NCI-H1930 (cell line): ENCODE data around the gene ZNF804B.
"Not testable (repeated sequence)": the region's sequence is repeated elsewhere in the genome, so short reads cannot be mapped to it uniquely, and the experiment has no call there.

Experiments
- DNase-seq, 2 experiments: peaks; one replicate each; lab custom pipeline; 2025; lab: John Stamatoyannopoulos, UW

The ZNF804B gene

DNA sequence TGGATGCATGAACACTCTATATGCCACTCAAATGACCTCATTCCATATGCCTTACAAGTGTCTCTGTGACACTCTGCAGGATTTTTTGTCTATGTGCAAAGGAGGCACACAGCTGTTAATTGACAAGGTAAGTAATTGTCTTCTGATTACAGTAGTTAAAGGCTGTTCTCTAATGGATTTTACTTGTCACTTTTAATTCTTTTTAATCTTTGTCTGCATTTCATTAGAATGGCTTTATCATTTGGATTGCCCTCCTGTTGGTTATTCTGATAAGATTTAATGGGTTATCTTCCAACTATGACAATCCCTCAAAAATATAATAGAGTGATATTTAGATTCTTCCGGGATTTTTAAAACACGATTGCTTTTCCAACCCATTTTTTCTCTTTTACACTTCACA lies 326.1 kb downstream of the ZNF804B start:
- DNase-seq, result no peak

DNA sequence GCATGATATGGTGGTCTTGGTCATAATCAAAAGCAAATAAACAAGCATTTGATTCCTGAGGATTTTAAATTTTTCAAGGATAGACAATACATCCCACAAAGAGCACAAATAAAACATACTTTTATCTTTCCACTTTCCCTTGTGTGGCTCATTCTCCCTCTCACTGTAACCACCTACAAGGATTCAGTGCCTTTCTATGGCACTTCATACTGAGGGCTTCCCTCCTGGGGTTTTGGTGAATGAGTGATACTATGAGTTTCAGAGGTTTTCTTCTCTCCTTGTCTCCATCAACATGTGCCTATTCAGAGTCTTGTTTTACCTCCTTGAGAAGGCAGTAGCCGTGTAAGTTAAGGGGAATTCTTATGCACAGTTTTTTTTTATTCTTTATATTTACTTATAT lies 332.1 kb downstream of the ZNF804B start:
- no peak for DNase-seq

- no peak for DNase-seq
Measured at GRCh38 chr7:89094269-89094668, 334.8 kb downstream of the ZNF804B start.

DNA sequence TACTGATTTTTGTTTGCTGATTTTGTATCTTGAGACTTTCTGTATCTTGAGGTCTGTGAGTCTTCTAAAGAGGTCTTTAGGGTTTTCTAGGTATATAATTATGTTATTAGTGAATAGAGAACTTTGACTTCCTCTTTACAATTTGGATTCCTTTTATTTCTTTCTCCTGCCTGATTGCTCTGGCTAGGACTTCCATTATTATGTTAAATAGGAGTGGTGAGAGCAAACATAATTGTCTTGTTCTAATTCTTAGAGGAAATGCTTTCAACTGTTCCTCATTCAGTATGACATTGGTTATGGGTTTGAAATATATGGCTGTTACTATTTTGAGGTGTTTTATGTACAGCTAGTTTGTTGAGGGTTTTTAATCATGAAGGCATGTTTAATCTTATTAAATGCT lies 344.1 kb downstream of the ZNF804B start:
- DNase-seq, result no peak

DNA sequence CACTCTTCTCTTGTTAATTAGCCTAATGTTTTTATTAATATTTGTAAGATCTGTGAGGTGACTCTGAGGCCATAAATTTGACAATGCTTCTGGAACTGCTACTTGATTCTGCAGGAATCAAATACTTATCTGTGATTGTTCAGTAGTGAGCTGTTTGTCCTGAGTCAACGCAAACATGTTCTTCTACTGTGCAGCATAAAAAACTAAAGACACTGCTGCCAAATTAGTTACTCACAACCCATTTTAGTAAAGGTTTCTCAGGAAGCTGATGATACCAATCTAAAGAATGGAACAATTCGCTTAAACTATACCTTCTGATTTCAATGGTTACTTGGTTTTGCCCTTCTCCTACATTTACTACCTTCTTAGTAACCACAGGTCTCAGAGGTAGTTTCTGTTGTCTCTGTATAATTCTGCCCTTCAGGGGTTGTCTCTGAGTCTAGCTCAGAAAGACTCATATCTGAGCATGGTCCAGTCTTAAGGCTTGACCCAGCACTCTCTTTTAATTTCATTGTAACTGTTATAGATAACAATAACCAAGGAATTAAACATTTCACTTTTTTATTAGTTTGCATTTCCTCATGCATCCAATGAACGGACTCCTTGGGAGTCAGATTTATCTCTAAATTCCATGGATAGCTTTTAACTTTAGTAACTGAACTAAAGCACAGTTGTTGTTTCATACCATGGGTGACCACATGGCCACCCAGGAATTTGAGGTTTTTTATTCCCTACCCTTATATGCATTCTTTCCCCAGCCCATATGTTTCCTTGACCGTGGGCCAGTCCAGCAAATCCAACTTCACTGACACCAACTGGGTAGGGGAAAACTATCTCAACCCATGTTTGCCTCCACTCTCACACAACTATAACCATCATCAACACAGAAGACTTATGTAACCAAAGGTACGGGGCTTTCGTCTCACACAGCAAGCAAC lies 345.5 kb downstream of the ZNF804B start:
- no peak for DNase-seq

DNA sequence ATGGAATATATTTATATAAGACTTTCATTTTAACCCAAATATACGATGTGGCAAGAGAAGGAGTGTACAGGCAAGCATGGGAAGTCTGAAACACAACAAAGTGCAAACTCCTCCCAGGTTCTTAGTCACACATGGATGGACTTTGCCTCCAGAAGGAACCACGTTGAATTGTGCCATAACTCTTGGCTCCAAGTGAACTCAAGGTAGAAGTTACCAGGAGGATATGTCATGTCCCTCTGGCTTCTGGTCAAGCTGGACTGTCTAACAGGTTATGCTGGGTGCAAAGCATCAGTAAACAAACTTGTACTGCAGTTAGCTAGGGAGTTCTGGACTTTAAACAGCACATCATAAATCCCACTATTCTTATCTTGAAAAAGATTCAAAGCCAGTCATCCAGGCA lies 364.4 kb downstream of the ZNF804B start:
- DNase-seq, result no peak

DNA sequence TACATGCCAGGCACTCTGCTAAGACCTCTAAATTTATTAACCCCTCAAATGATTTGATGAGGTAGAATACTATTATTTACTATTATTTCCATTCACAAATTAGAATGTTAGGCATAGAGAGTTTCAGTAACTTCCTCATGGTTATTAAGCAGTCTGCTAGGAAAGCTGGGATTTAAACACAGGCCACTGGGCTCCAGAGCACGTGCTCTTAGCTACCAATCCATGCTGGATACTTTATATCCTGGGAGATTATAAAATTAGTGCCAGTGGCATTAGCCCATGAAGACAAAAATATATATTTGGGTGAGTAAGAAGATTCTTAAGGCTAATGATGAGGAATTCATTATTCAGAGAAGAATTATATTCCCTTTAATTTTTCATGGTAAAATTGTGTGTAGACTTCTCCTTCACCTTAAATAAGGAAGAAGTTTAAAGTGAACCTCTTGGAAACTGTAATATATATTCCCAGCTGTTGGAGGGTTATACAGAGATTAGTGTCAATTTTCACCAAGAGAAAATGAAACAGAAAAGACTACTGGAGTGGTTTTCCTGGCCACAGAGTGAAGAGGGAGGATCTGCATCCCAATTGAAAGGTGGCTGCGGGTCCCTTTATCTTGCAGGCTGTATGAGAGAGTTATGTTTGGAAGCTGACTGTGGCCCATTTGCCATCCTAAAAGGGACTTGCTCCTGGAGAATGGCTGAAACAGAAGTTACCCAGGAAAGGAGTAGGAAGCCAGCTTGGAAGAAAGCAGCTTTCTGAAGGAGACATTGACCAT lies 370.3 kb downstream of the ZNF804B start:
- DNase-seq, result no peak

- no peak for DNase-seq
Measured at GRCh38 chr7:89133357-89133756, 373.9 kb downstream of the ZNF804B start.

DNA sequence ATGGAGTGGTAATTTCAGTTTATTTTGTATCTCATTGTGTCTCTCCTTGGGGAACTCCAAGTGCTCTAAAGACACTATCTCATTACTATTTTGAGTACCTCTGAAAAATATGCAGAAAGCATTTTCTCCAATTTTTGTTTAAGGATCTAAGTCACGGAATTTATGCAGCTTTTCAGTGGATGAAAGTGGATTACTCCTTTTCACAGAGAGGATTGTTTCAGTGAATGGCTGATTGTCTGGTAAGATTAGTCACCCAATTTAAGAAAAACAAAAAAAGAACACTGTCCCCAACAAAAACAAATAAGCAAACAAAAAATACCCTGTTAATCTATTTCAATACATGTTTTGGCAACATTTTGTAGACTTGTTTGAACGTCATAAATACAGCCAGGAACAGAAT lies 374.3 kb downstream of the ZNF804B start:
- no peak for DNase-seq

- DNase-seq, result peak in 1 of 2 experiments; percentile 22
Measured at GRCh38 chr7:89145801-89146200, 386.3 kb downstream of the ZNF804B start.

- no peak for DNase-seq
Measured at GRCh38 chr7:89160107-89160506, 400.6 kb downstream of the ZNF804B start.

GRCh38 chr7:89165421-89165820 lies 405.9 kb downstream of the ZNF804B start:
- no peak for DNase-seq

DNA sequence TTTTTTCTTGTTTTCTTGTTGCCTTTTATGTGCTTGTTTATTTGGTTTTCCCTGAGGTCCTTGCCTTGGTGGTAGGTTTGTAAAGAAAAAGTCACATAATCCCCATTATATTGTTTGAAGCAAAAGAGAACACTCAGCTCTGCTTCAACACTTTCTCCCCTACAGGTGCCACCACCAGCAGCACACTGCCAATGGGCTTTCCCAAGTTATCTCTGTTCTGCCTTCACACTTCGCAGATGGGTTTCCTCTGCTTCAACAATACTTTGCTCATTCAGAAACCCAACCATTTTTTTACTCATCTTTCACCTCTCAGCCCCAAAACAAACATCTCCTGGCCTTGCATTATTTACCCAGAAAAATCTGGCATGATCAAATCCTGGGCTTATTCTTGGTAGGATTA lies 411.1 kb downstream of the ZNF804B start:
- no peak for DNase-seq

DNA sequence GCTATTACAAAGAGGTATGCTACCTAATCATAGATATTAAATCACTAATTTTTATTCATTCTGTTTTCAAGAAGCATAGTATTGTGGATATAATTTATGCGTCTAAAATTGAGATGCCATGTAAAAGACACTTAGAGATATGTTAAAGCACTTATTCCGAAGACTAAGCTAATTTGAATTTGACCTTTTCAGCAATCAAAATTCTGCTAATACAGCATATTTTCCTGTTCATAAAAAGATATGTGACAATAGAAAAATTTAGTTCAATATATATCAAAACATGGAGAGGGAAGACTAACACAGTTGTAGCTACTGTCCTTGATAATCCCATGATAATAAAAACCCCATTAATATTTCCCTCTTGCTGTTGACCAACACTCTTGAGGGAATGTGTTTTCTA lies 422.6 kb downstream of the ZNF804B start:
- no peak for DNase-seq

GRCh38 chr7:89183712-89184111 lies 424.2 kb downstream of the ZNF804B start:
- DNase-seq, result no peak

GRCh38 chr7:89200758-89201157 lies 441.3 kb downstream of the ZNF804B start:
- DNase-seq, result no peak

GRCh38 chr7:89223900-89224395 lies 464.4 kb downstream of the ZNF804B start:
- DNase-seq, result no peak

- not testable (repeated sequence) for DNase-seq
Measured at GRCh38 chr7:89228688-89229171, 469.2 kb downstream of the ZNF804B start.

DNA sequence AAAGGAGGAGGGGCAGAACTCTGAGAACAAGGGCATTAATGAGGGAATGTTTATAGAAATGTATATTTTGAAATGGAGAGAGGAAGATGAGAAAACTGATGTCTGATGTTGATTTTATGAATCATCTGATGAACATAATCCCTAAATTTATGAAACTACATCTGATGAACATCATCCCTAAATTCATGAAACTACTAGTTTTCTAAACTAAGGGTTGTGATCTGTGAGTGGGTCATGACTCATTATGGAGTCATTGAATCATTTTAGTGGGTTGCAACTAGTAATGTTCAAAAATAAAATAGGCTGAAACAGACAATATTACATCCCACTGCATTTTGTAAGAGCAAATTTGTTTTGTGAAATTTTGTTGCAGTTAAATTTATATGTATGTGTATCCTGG lies 478.7 kb downstream of the ZNF804B start:
- DNase-seq, result no peak

DNA sequence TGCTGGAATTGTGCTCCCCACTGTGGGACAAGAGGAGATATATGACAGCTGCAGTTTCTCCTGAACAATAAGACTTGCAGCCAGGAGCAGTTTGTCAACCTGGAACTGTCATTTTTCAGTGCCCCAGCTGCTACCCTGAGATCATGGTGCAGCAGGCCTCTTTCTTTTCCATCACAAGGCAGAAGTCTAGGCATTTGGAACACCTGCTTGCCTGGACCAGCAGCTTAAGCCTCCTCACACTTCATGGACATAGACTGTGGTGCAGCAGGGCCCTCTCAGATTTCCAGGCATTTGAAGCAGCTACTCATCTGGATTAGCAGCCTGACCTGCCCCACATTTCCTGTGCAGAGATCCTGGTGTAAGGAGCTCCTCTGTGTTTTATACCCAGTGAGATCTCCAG lies 486.7 kb downstream of the ZNF804B start:
- DNase-seq, result no peak

DNA sequence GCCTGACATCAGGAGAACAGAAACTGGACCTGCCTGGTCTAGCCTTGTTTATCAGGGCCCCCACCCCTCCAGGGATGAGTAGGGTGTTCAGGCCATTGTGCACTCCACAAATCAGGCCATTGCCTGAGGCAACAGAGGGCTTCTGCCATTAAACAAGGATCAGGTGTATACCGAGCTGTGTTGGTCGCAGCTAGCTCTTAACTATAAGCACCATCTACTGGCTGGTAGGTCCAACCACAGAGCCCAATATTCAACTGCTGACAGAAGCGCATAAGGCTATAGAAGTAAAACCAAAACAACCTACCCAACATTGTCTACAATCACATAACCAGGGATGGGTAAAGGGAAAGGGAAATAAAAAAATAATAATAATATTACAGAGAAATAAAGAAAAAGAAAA lies 487.7 kb downstream of the ZNF804B start:
- no peak for DNase-seq

DNA sequence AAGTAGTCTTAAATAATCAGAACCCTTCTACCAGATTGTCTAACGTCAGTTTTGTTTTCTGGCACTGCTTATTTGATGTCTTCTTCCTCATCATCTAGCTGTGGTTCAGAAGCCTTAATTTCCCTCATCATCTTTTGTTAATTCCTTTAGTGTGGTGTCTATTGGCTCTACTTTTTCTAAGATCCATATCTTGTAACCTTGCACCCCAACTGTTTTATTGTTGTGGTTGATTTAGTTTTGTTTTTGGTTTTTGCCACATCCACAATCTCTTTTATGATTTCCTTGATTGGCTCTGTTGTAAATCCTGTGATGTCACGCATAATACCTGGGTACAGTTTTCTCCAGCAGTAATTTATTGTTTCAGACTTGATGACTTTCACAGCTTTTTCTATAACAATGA lies 499.6 kb downstream of the ZNF804B start:
- DNase-seq, result no peak

GRCh38 chr7:89264126-89264525 lies 504.6 kb downstream of the ZNF804B start:
- no peak for DNase-seq
